Aorta (tissue), 5 donors: ENCODE data around the gene ANXA11. TPM values are rescaled to one million over a fixed set of nuclear protein-coding genes. Genes with fewer than 3 reads are reported as not detected.

Source experiments
- ATAC-seq: fragments of 200-7000 bp; cut with Tn5 transposase; one replicate; pipeline ENCODE4 v1.9.1; 2022; ENCODE audit warnings: moderate library complexity; ENCODE audit not compliant: low FRiP score
- DNase-seq, 2 donors: peaks; one replicate each; pipeline ENCODE4 v3.0.0-alpha.2; 2020
- H3K27ac ChIP-seq, 2 donors: one replicate each; pipeline ENCODE4 v1.5.1; 2013; ENCODE audit warnings: low read length in 2 of 2, mild to moderate bottlenecking in 2 of 2, moderate library complexity in 2 of 2, control low read depth in 1 of 2, inconsistent platforms in 1 of 2, low read depth in 1 of 2
- H3K27me3 ChIP-seq, 2 donors: one replicate each; pipeline ENCODE4 v1.6.1; 2013; ENCODE audit warnings: control low read depth in 1 of 2, low read length in 1 of 2, mild to moderate bottlenecking in 1 of 2, moderate library complexity in 1 of 2; ENCODE audit not compliant: insufficient read depth in 2 of 2, control insufficient read depth in 1 of 2
- H3K36me3 ChIP-seq, 2 donors: one replicate each; pipeline ENCODE4 v1.6.1; 2013; ENCODE audit warnings: control low read depth in 1 of 2, low read length in 1 of 2, mild to moderate bottlenecking in 1 of 2; ENCODE audit not compliant: insufficient read depth in 2 of 2, control insufficient read depth in 1 of 2
- H3K4me1 ChIP-seq, 2 donors: one replicate each; pipeline ENCODE4 v1.6.1; 2013; ENCODE audit warnings: low read length in 2 of 2, control low read depth in 1 of 2, mild to moderate bottlenecking in 1 of 2, moderate library complexity in 1 of 2; ENCODE audit not compliant: insufficient read depth in 2 of 2, control insufficient read depth in 1 of 2
- H3K4me3 ChIP-seq, 2 donors: one replicate each; pipeline ENCODE4 v1.5.1; 2013; ENCODE audit warnings: low read length in 2 of 2, control low read depth in 1 of 2, mild to moderate bottlenecking in 1 of 2
- H3K9me3 ChIP-seq: one replicate; pipeline ENCODE4 v1.6.1; 2013; ENCODE audit warnings: mild to moderate bottlenecking, low read length; ENCODE audit not compliant: control insufficient read depth
- WGBS, 2 donors: extraction: QIAGEN DNeasy Blood & Tissue Kit; methylation state at CpG; one replicate each; pipeline ENCODE4 v1.1.7; 2013; 5-methylcytosine and 5-hydroxymethylcytosine counted together
- intact Hi-C, 2 donors: fragments of 100-400 bp; cut with DNase I; formaldehyde crosslinking; loops; one replicate each; pipeline versions ENCODE4 v1.14.2 to v1.15.0; 2022
- polyA plus RNA-seq, 2 donors: library from polyadenylated mRNA; stranded (reverse); fragments of 200-250 nt; gene quantifications; one replicate each; pipeline ENCODE4 v1.2.3, GENCODE V29; 2013
- total RNA-seq, 2 donors: library from RNA; stranded (reverse); fragmentation: NEBNext Ultra II Directional; extraction: Animal tissue kit (Norgen Biotek cat#: 25700); gene quantifications; one replicate each; pipeline ENCODE4 v1.2.1, GENCODE V29; 2021
- donor health status: healthy with polysubstance abuse.
- donor health status: Bipolar disorder and iron deficiency.
- donor health status: DM: no; HTN: no; CAD: no.
- donor health status: DM: no; HTN: no; CAD: no.
- donor health status: DM: yes; HTN: yes; CAD: no.

ANXA11 gene
- total and polyA plus RNA-seq, 4 donors, result 97.3 to 256 (median 193) TPM

- DNase-seq (peak; percentile 55 to 59), ATAC-seq (peak; percentile 53)
- H3K36me3 ChIP-seq, result no peaks in the 10 kb centered on the region
- H3K27me3 ChIP-seq, result no peaks in the 10 kb centered on the region
- no peaks in the 10 kb centered on the region for H3K9me3 ChIP-seq
- H3K4me1 ChIP-seq, result peaks cover 3 to 6% of the 10 kb centered on the region in 2 donors
- intact Hi-C loops, result no loop called here
- H3K4me3 ChIP-seq, result no peak overlapping the region
- no peak overlapping the region for H3K27ac ChIP-seq
- 57 to 70% methylated on average over 13 of the region's 13 CpGs for WGBS, 2 donors
Measured at GRCh38 chr10:80186364-80187012, 18.8 kb downstream of the ANXA11 start.

- intact Hi-C loops, result no loop called here
- H3K36me3 ChIP-seq, result no peaks in the 10 kb centered on the region
- H3K27me3 ChIP-seq, result no peaks in the 10 kb centered on the region
- DNase-seq (no peak), ATAC-seq (no peak)
- peaks cover 3 to 6% of the 10 kb centered on the region in 2 donors for H3K4me1 ChIP-seq
- H3K27ac ChIP-seq, result no peak overlapping the region
- no peak overlapping the region for H3K4me3 ChIP-seq
- H3K9me3 ChIP-seq, result no peaks in the 10 kb centered on the region
- WGBS, 2 donors, result 61 to 63% methylated on average over 5 of the region's 5 CpGs
Measured at GRCh38 chr10:80185578-80186299, 19.6 kb downstream of the ANXA11 start.

GRCh38 chr10:80184291-80184690, 21.0 kb downstream of the ANXA11 start:
- intact Hi-C loops, result no loop called here
- Histone ChIP-seq H3K27me3 (no peaks in the 10 kb centered on the region), H3K4me1 (peaks cover 3 to 6% of the 10 kb centered on the region in 2 donors), H3K9me3 (no peaks in the 10 kb centered on the region), H3K4me3 (no peak overlapping the region), H3K36me3 (peaks cover 0 to 2% of the 10 kb centered on the region in 2 donors), H3K27ac (no peak overlapping the region)
- WGBS, 2 donors, result 61 to 71% methylated on average over 4 of the region's 4 CpGs
- DNase-seq (no peak), ATAC-seq (no peak)

- no peak overlapping the region for H3K27ac ChIP-seq
- H3K4me3 ChIP-seq, result no peak overlapping the region
- H3K9me3 ChIP-seq, result no peaks in the 10 kb centered on the region
- intact Hi-C loops, result no loop called here
- WGBS, 2 donors, result 75 to 82% methylated on average over 4 of the region's 4 CpGs
- peak in 1 of 2 donors; percentile 74 for DNase-seq
- H3K27me3 ChIP-seq, result no peaks in the 10 kb centered on the region
- H3K36me3 ChIP-seq, result peaks cover 0 to 2% of the 10 kb centered on the region in 2 donors
- H3K4me1 ChIP-seq, result peaks cover 0 to 3% of the 10 kb centered on the region in 2 donors
- ATAC-seq, result no peak
Measured at GRCh38 chr10:80183436-80183835, 21.9 kb downstream of the ANXA11 start.

GRCh38 chr10:80182986-80183385, 22.4 kb downstream of the ANXA11 start:
- ATAC-seq, result no peak

GRCh38 chr10:80177781-80178636, 27.3 kb downstream of the ANXA11 start:
- Histone ChIP-seq H3K9me3 (no peaks in the 10 kb centered on the region), H3K36me3 (peaks cover 0 to 2% of the 10 kb centered on the region in 2 donors), H3K4me3 (no peak overlapping the region), H3K27me3 (no peaks in the 10 kb centered on the region), H3K27ac (no peak overlapping the region), H3K4me1 (no peaks in the 10 kb centered on the region)
- intact Hi-C loops, result no loop called here
- ATAC-seq (peak; percentile 53), DNase-seq (peak in 1 of 2 donors; percentile 57)
- 76 to 84% methylated on average over 12 of the region's 12 CpGs for WGBS, 2 donors

More at GRCh38 chr10:80182986-80183385, 22.4 kb downstream of the ANXA11 start:
- H3K36me3 ChIP-seq, result peaks cover 0 to 2% of the 10 kb centered on the region in 2 donors
- no peaks in the 10 kb centered on the region for H3K27me3 ChIP-seq
- 8 to 23% methylated on average over 6 of the region's 6 CpGs for WGBS, 2 donors
- peak; percentile 33 to 63 for DNase-seq
- H3K4me1 ChIP-seq, result peaks cover 0 to 3% of the 10 kb centered on the region in 2 donors
- intact Hi-C loops, result no loop called here
- no peak overlapping the region for H3K4me3 ChIP-seq
- H3K27ac ChIP-seq, result no peak overlapping the region
- no peaks in the 10 kb centered on the region for H3K9me3 ChIP-seq

- H3K27me3 ChIP-seq, result no peaks in the 10 kb centered on the region
- DNase-seq, result peak in 1 of 2 donors; percentile 65
- ATAC-seq, result no peak
- no peak overlapping the region for H3K27ac ChIP-seq
- no peaks in the 10 kb centered on the region for H3K4me1 ChIP-seq
- intact Hi-C loops, result no loop called here
- no peak overlapping the region for H3K4me3 ChIP-seq
- H3K36me3 ChIP-seq, result peaks cover 0 to 2% of the 10 kb centered on the region in 2 donors
- H3K9me3 ChIP-seq, result no peaks in the 10 kb centered on the region
- 79 to 83% methylated on average over 6 of the region's 6 CpGs for WGBS, 2 donors
Measured at GRCh38 chr10:80176526-80176925, 28.8 kb downstream of the ANXA11 start.

GRCh38 chr10:80174641-80175395, 30.5 kb downstream of the ANXA11 start:
- no peaks in the 10 kb centered on the region for H3K27me3 ChIP-seq
- H3K27ac ChIP-seq, result no peak overlapping the region
- H3K4me3 ChIP-seq, result no peak overlapping the region
- intact Hi-C loops, result no loop called here
- DNase-seq (peak in 1 of 2 donors; percentile 63), ATAC-seq (no peak)
- WGBS, 2 donors, result 88 to 94% methylated on average over 15 of the region's 15 CpGs
- H3K9me3 ChIP-seq, result no peaks in the 10 kb centered on the region
- peaks cover 0 to 1% of the 10 kb centered on the region in 2 donors for H3K36me3 ChIP-seq
- no peaks in the 10 kb centered on the region for H3K4me1 ChIP-seq
